GM12892 (cell line): ENCODE measurements around the gene ZNF521.

ENCODE experiments used
- POLR2A ChIP-seq: IDR thresholded peaks from 2 replicates; pipeline ENCODE4 v1.6.1; 2011; ENCODE audit warnings: low read depth, low read length, control low read depth
- POLR2AphosphoS5 ChIP-seq: IDR thresholded peaks from 2 replicates; pipeline ENCODE4 v1.6.1; 2011; ENCODE audit warnings: low read depth, low read length, control low read depth
- TAF1 ChIP-seq: IDR thresholded peaks from 2 replicates; pipeline ENCODE4 v1.6.1; 2011; ENCODE audit warnings: low read depth, mild to moderate bottlenecking, control low read depth, low read length, borderline replicate concordance

DNA sequence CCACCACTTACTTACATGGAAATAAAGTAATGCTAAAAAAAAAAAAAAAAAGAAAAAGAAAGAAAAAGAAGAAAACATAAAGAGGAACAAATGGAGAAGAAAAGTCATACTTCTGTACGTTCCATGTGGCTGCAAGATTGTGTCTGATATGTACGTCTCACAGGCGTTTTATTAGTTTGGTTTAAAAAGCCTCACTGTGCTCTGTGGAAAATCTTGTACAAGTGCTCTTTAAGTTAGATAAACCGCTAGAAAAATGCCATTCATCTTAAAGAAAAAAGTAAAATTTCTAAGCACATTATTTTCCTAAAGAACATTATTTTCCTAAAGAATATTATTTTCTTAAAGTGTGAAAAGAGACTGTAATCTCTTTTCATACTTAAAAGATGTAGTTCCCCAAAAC, 165.1 kb downstream of the ZNF521 start:
- TF ChIP-seq POLR2A: no peak
- TF ChIP-seq POLR2AphosphoS5: no peak
- TF ChIP-seq TAF1: no peak
